IPS-NIHi7 (cell line): ENCODE results near the gene FGF2.
"Not testable (repeated sequence)": the region's sequence is repeated elsewhere in the genome, so short reads cannot be mapped to it uniquely, and the experiment has no call there.

Experiments used
- DNase-seq: peaks from one replicate; pipeline ENCODE4 v3.0.0; 2012; ENCODE audit warnings: mixed read lengths; ENCODE audit errors: extremely low spot score

Gene FGF2

DNA sequence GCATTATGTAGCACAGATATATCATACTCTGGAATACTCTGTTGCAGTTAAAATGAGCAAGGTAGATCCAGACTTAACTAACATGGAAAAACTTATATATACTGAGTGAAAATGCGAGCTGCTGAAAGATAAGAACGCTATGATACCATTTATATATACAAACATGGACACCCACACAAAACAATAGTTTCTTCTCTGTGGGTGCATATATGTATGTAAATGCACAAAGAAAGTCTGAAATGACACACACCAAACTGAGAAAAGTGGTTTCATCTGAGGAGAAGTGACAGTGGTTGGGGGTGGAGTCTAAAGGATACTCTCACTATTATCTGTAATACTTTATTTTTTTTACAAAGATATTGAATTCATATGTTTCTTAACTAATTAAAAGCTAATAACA is 12.2 kb upstream of the FGF2 start:
- no peak for DNase-seq

DNA sequence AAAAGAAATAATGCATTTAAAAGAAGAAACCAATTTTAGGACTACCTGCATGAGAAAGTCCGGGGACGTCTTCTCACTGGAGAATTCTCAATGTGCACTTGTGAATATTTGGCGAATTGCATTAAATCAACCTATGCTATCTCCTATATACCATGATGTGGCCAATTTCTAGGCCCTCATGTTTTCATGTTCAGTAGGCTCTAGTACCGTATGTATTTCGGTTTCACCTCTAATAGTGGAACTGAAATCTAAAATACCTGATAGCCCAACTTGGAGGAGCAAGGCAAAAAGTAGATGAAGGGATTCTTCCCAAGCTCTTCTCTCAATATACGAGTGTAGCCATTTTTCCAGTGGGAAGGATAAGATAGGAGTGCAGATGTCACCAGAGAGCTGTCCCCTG is 11.4 kb upstream of the FGF2 start:
- DNase-seq, result no peak

DNA sequence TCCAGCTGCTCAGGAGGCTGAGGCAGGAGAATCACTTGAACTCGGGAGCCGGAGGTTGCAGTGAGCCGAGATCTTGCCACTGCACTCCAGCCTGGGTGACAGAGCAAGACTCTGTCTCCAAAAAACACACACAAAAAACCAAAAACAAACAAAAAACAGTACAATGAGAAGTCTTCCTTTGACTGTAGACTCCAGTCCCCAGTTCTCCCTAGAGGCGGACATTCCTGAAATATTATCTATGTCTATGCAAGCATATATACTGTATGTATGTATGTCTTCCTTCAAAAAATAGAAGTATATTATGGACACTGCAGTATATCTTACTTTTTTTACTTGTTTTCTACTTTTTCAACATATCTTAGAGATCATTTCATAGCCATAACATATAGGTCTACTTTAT is 10.2 kb upstream of the FGF2 start:
- no peak for DNase-seq

DNA sequence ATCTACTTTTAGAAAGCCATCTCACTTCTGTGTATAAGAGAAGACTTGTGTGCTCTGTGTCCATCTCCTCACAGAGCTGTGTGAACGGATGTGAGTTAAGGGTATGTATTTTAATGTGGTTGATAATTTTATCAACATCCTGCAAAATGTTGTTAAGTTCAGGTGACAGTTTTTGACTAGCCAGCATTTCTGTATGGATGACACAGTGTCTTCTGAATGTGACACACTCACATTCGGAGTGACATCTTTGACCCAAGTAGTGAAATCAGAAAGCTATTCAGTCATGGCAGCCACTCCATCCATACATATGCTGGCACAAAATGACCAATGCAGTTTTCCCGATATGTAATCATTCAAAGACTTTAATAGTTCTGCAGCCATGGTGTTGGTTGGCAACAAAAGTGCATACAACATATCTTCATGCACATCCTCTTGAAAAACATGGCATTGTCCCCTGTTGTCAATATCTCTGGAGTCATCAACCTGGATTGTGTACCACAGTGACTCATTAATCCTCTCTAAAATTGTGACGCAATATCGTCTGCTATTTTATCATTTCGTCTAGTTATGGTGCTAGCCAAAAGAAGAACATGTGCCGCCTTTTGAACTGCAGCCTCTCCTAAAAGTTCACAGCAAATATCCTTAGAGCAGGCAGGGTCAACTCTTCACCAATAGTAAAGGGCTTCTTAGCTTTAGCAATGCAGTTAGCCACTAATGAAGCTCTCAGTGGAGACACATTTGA is 6.8 kb upstream of the FGF2 start:
- no peak for DNase-seq

DNA sequence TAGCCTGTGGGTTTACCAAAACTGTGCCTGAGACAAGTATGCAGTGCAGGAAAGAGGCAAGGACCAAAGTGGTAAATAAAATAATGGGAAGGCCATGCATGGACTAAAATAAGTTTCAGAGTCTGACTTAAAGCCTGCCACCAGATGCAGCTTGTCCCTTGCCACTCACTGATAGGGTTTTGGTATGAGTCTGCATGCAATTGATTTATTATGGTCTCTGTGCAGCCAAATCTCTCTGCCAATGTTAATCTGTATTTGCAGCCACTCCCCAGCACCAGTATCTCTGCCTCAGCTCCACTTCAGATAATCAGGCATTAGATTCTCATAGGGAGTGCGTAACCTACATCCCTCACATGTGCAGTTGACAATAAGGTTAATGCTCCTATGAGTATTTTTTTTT is 5.5 kb upstream of the FGF2 start:
- no peak for DNase-seq

DNA sequence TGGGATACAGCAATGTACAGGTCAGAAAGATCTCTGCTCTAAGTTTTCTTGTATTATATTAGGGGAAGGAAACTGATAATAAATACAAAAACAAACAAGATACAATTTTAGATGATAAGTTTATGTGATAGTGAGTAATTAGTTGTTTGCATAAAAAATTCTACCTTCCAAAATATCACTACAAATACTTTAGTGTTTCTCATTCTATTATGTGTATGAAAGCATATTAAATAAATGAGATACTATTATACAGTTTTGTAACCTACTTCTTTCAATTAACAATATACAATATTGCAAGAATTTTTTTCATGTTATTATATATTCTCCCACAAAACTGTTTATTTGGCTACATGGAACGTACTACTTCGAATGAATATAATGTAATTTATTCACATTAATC is 4.2 kb upstream of the FGF2 start:
- no peak for DNase-seq

DNA sequence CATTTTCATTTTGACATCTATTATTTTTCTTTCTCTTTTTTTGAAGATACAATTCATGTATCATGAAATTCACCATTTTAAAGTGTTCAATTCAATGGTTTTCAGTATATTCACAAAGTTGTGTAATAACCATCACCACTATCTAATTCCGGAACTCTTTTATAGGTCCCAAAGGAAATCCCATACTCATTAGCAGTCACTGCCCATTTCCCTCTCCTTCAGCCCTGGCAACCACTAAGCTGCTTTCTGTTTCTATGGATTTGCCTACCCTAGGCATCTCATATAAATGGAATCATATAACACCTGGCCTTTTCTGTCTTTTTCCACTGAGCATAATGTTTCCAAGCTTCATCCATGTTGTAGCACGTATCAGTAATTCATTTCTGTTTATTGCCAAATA is 3.2 kb upstream of the FGF2 start:
- no peak for DNase-seq

DNA sequence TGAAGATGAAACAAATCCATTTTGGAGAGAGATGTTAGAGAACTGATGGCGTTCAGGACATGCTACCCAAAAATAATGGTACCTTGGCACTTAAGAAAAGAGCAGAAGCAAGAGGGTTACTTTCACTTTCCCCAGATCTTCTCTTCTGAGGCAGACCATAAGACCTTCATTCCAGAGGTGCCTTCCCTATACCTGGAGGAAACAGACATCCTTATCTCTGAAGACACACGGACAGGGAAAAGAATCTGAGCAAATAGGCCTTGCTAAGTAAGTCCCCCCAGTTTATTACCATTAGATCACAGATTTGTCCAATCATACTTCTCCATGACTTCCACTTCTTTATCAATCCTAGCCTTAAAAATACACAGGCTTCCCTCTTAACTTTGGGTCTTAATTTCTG is 2.0 kb upstream of the FGF2 start:
- DNase-seq, result no peak

DNA sequence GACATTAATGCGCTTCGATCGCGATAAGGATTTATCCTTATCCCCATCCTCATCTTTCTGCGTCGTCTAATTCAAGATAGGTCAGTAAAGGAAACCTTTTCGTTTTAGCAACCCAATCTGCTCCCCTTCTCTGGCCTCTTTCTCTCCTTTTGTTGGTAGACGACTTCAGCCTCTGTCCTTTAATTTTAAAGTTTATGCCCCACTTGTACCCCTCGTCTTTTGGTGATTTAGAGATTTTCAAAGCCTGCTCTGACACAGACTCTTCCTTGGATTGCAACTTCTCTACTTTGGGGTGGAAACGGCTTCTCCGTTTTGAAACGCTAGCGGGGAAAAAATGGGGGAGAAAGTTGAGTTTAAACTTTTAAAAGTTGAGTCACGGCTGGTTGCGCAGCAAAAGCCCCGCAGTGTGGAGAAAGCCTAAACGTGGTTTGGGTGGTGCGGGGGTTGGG is 528 bp upstream of the FGF2 start:
- no peak for DNase-seq

DNA sequence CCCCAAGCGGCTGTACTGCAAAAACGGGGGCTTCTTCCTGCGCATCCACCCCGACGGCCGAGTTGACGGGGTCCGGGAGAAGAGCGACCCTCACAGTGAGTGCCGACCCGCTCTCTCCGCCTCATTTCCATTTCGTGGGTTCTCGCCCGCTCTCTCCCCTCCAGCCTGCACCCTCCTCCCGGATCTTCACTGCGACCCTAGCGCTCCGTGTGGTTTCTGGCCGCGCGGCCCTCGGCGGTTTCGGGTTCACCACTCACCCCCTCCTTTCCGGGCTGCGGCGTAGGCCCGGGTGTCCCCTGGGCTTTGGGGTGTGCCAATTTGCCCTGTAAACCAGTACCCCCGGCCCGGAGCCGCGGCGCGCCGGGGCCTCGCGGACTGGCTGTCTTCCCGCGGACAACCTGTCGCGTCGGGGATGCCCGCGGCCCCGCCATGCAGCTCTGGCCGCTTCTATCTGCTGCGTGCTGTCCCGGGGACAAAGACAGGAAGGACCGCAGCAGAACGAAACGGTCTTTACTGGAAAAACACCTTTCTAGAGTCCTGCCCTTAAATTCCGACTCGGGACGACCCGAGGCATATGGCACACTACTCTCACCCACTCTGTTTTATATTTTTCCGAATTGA is 737 bp downstream of the FGF2 start:
- peak; percentile 30 for DNase-seq

DNA sequence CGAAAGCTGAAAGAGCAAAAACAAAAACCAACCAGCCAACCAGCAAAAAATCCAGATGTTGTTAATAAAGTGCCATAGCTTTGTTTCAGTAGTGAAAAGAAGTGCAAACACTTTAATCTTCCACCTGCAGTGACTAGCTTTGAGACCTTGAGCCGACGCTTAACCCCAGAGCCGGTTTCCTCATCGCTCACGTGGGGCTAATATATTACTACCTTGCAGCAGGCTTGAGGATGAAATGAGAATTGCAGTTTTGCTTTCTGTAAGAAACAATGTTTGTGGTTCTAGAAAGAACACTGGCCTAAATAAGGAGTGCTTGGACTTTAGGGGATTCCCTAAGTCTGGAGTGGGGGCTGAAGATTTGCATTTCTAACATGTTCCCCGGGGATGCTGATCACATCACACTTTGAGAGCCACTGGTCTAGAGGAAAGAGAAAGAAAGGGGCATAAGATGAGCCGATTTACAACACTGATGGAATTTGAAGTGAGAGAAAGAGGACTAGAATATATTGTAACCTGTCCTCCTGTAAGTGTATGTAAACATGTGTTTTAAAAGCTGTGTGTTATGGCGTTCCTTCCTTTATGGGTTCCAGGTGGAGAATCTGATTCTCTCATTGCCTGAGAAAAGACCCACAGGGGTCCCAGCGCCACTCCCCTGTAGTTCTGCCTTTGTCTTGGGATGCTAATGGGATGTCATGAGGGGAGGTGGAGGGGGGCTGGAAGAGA is 1.4 kb downstream of the FGF2 start:
- DNase-seq, result peak; percentile 78

DNA sequence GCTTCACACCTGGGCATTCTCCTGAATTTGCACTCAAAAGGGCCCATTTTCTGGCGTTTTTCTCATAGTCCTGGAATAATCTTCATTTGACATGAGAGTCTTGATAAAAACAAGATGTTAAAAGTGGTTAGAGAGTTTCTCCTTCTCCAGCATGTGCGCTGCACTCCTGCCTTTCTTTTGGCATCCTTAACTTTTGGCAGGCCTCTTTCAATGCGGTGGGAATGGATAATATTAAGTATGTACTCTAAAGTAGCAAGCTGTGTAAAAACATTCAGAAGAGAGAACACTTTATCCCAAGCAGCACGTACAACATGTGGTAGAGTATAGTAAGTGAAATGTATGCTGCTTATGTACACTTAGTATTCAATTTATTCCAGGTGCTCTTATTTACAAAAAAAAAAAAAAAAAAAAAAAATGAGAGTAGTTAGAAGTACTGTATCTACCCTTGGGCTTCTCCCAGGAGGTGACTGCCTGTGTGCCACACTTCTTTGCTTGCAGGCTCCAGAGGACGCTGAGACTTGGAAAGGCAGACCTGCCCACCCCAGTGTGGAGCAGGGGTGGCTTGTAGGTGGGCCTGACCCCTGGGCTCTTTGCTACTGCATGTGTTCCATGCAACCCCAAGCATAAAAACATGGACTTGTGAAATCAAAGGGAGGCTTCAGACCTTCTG is 3.9 kb downstream of the FGF2 start:
- DNase-seq, result no peak

DNA sequence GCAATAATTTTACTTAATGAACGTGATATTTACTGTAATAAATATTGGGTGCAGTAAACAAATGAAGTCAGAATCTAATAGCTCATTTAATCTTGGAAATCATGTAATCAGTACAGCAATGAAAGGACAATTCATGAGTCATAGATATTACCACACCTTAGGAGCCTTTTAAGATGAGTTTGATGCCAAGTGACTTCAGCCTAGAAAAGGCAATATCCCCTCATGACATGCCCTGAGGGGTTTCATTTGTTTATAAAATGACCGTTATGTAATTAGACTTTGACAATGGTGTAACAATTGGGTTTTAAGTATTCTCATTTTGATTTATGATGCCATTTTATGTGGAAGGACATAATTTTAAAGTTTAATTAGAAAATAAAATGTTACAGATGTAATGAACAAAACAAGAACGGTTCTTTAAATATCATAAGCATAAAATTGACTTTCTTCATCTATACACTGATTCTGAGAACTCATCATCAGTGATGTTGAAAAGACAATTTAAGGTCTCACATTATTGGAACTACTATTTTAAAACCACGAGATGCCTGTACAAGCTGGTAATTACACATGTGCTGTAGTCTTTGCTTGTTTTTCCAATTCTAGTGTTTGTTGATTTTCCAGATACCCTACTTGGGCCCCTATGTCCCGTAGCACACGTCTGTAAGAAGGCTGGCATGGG is 5.0 kb downstream of the FGF2 start:
- DNase-seq, result no peak

DNA sequence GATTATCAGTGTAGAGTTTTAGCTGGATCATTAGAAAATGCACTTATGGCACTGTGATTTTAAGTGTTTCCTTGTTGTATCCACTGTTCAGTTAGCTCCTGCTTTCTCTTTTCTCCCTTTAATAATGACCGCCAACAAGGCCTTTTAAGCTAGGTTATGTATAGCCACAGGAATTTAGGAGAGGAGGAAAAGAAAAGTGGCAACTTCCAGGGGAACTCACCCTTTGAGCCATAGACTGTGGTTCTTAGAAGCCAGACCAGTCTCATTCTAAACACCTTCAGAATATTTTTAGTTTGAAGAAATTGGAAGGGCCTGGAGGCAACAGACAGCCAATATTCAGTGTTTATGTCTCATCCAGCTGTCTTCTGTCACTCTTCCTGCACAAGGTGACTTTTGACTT is 6.1 kb downstream of the FGF2 start:
- DNase-seq, result no peak

DNA sequence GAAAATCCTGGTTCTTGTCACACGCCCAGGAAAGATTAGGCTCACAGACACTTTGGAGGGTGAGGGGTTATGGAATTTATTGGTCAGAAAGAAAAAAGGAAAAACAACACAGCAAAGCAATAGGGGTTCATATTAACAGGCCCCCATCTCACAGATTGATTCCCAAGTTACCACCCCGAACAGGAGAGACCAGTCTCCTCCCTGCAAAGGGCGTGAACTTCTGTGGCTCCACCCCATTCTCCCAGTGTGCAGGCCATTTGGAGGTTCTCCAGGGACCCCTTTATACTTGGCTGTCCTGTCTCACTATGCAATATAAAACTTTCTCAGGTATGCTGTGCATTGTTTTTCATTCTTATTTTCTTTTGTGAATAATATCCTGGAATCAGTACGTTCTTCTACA is 7.4 kb downstream of the FGF2 start:
- no peak for DNase-seq

DNA sequence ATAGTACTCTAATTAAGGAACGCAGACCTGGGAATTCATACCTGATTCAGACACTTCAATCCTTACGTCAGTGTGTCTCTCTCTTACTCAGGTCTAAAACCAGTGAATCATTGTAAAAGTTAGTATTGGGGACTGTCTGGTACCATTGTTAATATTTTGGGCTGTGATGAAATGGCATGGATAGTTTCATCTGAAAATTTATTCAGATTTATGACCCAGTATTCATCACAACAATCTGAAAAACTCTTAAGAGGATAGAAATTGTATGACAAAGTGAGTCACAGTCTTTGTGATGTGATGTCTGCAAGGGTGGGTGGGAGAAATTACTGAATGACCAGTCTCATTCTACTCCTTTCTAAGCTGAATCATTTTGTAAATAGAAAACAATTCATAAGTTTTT is 10.3 kb downstream of the FGF2 start:
- DNase-seq, result no peak

DNA sequence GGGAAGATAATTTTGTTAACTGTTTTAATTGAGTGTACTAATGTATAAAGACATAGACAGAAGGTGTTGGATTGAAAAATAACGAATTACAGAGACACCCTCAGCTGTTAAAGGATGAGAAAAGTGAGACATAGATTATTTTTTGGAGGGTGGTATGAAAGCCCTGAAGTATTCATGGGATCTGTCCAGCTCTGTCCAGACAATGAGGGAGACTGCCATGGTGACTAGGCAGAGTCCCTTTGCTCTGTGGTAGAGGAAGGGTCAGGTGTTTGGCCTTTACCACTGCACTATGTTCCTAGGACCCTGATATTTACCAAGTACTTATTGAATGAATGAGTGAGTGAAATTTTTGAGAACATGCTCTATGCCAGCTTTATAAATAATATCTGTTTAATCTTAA is 11.4 kb downstream of the FGF2 start:
- DNase-seq, result no peak

DNA sequence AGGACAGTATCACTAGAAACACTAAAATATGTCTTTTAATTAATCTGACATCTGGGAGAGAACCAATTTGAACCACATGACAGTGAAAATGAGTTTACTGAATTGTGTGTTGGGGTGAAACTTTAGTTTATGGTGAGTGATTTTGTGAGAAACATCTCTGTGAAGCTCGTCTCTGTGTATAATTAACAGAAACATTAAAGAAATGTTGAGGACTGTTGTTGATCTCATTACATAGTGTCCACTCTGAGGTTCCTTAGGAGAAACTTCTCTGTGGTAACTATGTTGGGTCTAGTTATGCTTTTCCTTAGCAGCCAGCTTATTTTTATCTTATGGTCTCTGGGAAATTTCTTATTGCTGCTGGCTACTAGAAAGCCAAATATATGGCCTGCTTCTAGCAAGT is 15.8 kb downstream of the FGF2 start:
- no peak for DNase-seq

DNA sequence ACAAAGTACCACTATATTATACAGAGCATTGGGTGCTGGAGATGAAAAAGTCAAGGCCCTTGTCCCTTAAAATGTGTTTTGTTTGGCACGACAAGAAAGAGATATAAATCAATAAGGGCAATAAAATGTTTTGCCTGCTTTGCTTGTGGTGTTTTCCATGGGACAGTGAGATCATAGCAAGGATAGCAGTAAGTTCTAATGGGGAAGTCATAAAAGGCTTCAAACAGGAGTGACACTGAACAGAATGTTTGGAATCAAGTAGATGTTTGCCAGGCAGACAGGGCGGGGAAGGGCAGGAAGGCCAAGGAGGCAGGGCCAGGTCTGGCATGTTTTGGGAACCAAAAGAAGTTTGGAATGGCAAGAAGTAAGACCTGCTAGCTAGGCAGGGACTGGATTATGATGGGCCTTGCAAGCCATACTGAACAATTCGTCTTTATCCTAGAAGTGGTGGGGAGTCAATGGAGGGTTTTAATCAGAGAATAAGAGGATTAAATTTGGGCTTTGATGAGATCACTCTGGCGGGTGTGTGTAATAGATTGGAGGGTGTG is 16.4 kb downstream of the FGF2 start:
- DNase-seq, result no peak

DNA sequence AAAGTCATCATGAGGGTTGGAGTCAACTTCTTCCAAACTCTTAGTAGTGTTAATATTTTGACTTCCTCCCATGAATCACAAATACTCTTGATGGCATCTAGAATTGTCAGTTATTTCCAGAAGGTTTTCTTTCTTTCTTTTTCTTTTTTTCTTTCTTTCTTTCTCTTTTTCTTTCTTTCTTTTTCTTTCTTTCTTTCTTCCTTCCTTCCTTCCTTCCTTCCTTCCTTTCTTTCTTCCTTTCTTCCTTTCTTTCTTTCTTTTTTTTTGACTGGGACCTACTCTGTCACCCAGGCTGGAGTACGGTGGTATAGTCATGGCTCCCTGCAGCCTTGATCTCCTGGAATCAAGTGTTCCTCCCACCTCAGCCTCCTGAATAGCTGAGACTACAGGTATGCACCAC is 17.8 kb downstream of the FGF2 start:
- DNase-seq, result not testable (repeated sequence)

DNA sequence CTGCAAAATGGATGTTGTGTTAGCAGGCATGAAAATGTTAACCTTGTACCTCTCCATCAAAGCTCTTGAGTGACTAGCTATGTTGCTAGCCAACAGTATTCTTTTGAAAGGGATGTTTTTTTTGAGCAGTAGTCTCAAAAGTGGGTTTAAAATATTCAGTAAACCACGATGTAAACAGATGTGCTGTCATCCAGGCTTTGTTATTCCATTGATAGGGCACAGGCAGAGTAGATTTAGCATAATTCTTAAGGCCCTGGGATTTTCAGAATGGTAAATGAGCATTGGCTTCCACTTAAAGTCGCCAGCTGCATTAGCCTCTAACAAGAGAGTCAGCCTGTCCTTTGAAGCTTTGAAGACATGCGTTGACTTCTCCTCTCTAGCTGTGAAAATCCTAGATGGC is 18.4 kb downstream of the FGF2 start:
- no peak for DNase-seq

DNA sequence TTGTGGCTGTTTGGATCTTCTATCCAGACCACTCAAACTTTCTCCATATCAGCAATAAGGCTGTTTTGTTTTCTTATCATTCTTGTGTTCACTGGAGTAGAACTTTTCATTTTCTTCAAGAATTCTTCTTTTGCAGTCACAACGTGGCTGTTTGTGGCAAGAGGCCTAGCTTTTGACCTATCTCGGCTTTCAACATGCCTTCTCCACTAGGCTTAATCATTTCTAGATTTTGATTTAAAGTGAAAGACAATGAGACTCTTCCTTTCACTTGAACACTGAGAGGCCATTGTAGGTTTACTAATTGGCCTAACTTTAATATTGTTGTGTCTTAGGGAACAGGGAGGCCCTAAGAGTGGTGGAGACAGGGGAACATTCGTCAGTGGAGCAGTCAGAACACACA is 19.1 kb downstream of the FGF2 start:
- DNase-seq, result no peak
